ENCODE measurements around the gene TULP4.

DNA sequence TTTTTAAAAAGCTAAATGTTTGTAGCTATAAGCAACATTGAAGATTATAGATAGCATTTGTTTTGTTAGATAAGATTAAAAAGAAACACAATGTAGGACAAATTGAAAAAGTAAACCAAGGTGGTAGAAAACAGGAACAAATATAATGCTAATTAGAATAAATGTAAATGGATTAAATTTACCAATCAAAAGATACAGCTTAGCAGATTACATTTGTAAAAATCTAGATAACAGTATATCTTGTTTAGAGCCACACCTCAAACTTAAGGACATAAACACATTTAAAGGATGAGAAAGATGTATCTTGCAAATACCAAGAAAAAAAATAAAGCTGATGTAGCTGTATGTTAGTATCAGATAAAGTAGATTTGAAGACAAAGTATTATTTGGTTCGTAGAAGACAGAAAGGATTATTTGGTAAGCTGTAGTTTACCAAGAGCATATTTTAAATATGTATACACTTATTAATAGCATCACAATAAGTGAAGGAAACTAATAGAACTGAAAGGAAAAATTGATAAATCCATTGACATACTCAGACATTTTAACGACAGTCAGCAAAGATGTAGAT, 107.2 kb downstream of the TULP4 start:
- TF ChIP-seq, protein P1, sequence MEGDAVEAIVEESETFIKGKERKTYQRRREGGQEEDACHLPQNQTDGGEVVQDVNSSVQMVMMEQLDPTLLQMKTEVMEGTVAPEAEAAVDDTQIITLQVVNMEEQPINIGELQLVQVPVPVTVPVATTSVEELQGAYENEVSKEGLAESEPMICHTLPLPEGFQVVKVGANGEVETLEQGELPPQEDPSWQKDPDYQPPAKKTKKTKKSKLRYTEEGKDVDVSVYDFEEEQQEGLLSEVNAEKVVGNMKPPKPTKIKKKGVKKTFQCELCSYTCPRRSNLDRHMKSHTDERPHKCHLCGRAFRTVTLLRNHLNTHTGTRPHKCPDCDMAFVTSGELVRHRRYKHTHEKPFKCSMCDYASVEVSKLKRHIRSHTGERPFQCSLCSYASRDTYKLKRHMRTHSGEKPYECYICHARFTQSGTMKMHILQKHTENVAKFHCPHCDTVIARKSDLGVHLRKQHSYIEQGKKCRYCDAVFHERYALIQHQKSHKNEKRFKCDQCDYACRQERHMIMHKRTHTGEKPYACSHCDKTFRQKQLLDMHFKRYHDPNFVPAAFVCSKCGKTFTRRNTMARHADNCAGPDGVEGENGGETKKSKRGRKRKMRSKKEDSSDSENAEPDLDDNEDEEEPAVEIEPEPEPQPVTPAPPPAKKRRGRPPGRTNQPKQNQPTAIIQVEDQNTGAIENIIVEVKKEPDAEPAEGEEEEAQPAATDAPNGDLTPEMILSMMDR (IDR thresholded peaks at IDR 0.05 in 4 of 5, conservative IDR thresholded peaks at IDR 0.05 in 1 of 5): no peak
- TF ChIP-seq POLR2A (IDR thresholded peaks at IDR 0.05): no peak

Data from gastrocnemius medialis (tissue), 4 donors.